ENCODE measurements around the gene TBX5.

Gene TBX5

DNA sequence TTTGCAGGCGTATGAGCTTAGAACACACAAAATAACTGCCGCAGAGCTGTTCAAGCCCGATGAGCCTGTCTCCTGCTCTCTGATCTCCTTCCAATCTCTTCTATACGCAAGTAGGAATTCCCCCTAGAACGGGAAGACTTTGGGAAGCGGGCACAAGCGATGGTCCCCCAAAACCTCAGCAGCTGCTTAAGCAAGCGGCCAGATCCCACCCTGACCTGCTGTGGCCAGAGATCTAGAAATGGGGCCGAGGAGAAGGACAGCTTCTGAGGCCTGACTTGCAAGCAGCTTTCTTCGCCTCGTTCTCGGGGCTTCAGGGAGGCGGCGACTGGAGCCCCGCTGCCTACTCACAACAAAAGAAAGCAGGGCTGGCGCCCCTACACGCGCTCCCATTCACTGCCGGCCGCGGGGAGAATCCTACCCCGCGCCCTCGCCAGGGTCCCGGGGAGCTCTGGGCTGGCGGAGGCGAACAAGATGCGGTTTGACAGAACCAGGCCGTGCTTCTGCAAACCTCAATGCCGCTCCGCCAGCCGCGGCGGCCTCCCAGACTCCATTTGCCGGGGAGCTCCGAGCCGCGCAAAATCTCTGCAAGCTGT is 922 bp downstream of the TBX5 start:
- DNase-seq, result no peak

DNA sequence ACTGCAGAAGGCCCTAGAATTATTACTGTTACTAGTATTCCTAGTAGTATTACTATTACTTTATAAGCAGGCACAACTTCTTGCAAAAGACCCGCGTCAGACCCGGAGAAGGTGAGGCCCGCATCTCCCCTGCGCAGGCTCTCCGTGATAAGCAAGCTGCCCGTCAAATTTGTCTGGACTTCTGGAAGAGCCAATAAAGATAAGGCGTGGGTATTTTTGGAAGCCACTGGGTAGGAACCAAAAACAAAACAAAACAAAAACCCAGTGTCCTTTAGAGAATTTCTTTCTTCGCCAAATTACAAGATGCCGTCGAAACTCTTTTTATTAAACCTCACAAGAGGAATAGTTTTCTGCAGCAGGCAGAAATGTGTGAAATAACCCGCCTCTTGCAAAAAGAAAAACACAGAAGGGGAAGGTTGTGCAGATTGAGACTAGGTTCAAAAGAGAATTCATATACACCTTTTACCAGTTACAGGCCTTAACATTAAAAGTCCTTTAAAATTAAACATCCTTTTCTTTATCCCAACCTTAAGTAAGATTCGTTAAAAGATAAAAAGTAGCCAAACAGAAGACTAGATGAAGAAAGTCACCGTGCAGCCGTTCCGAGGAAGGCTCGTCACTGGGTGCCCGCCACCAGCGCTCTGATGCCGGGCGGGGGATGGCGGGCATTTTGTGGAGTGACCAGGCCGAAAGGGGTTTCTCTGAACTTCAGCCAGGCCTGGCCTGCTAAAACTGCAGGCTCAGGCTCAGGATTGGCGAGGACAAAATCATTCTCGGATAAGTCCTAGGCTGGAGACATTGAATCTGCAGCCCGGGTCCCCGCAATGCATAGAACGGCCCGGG is 1.6 kb downstream of the TBX5 start:
- no peak for DNase-seq

DNA sequence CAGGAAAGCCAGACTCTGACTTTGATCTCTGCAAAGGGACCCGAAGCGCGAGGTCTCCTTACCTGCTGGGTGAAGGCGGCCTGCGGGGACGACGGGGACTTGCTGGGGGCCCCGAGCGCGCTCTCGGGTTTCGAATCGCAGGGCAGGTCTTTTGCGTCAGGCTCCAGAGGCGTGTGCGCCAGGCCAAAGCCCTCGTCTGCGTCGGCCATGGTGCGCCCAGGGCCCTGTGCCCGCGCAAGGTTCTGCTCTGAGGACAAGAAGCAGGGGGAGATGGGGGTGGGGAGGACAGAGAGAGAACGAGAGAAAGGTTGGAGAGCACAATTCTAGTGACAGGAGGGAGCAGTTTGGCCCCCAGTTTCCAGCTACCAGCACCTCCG is 2.3 kb downstream of the TBX5 start:
- DNase-seq, result no peak

DNA sequence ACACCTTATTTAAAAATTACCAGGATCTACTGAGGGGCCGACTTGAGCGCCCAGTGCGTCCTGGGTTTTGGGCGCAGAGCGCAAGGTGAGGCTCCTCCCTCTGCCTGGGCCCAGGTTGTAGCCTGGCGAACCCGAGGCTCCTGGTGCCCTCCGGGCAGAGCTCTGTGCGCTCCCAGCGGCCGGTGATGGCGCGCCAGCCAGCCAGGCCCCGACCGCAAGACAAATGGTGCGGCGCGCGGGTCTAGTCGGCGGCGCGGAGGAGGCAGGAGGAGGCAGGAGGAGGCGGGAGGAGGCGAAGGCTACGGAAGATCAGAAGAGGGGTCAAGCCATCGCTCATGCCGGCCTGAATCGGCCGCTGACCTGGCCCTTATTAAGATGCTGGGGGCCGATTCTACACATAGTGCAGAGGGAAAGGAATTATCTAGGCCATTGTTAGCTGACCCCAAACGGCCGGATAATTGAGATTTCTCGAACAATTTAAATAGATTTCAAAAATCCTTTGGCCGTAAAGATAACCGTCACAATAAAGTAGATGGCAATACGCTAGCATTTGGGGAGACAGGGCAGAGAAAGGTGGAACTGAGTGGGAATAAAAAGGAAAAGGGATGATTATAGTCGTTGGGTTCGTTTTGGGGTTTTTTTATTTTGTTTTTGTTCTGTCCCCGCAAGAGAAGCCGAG is 2.8 kb downstream of the TBX5 start:
- DNase-seq, result no peak

DNA sequence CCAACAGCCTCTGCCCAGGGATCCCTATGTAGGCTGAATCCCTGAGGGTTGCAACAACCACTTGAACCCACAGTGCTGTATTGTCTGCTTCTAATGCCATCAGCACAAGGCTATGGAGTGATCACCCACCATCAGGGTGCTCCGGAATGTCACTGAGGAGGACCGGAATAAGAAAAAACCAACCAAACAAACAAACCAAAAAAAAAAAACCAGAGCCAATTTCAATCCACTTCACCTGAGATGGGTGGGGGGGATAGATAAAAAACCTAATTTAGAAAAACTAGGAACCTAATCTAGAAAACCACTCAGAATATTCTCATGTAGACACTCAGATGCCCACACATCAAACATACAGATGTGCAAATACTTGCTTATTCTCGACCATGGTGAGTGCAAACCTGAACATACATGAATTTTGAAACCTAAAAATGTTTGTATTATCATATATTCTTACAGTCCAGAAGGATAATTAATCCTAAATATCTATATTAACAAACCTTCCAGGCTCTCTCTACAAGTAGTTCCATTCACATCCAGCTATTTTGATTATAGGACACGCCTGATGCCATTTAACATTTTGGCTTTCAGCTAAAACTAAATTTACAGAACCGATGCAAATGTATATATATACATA is 3.7 kb downstream of the TBX5 start:
- DNase-seq, result no peak

DNA sequence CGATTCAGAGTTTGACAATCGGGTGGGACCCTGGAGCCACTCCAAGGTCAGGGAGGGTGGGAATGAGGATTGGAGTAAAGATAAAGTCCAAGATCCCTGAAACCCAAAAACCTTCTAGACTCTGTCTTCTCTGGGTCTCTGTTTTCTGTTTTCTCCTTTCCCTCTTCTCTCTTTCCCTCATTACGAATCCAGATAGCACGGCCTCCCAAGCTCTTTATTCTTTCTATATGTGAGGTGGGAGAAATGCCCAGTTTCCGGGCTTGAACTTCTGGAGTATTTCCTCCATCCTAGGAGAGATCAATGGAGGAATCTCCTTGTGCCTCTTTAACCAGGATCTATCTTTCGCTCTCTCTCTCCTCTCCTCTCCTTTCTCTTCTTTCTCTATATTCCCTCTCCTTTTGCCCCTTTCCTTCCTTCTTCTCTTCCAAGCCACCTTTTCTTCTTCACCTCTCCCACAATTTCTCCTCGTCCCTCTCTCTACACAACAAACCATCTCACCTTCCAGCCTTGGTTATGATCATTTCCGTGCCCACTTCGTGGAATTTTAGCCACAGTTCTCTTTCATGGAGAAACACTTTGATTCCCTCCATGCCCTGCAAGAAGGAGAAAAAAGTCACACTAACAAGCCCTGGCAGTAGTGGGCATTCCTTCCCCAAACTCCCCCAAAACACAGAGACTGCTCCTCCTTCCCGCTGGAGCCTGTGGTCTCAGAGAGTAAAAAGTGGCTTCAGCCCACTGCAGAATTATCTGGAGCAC is 4.4 kb downstream of the TBX5 start:
- DNase-seq, result no peak

DNA sequence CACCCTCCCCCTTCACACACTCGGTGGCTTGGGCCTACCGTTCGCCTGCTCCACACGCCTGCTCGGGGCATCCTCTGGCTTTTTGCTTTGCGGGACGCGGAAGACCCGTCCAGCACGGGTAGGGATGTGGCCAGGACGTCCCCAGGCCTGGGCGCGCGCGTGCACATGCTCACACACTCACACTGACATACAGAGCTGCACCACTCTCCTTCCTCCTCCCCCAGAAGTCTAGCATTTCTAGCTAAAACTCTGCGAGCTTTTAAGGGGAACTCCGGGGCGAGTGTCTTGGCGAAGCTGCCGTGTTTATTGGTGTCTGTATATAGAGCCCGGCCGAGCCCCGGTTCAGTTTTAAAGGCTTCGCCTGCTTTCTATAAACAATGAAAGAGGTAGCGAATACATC is 5.0 kb downstream of the TBX5 start:
- no peak for DNase-seq

DNA sequence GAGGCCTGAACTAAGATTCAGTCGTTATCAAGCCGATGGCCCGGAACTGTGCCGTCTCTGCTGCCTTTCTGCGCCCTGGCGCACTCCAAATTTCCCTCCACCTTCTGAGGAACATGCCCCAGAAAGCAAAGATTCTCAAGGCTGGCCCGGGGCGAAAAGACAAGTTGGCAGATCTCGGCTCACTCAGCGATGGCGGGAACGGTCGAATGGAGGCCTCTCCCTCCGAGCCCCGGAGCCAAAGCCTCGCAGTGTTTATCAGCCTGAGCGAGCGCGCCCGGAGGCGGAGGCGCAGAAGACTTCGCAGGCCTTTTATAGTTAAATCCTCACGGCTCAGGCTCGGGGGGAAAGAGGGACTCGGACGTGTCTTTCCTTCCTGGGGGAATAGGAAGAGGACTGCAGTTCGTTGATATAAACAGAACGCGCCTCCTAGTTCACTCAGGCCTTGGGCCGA is 5.6 kb downstream of the TBX5 start:
- no peak for DNase-seq

DNA sequence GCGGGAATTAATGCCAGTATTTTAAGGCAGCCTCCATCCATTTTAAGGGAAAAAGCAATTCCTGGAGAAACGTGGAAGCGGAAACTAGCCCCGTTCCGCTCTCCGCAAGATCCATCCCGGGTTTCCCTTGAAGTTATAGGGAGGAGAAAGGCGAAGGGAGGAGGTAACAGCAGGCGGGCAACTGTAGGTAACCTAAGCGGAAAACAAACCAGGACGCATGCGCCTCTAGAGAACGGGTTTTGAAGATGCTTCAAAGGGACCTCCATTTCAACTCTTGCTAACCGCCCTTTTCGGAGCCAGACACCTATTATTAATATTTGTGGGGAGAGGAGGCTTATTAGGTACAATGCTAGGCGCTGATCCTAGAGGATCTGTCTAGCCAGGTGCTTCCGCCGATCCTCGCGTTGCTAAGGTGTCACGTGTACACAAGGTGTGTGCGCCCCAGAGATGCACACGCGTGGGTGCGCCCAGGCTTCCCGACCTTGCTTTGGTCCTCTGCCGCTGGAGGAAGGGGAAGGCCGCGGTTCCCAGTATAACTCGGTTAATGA is 6.2 kb downstream of the TBX5 start:
- DNase-seq, result no peak

DNA sequence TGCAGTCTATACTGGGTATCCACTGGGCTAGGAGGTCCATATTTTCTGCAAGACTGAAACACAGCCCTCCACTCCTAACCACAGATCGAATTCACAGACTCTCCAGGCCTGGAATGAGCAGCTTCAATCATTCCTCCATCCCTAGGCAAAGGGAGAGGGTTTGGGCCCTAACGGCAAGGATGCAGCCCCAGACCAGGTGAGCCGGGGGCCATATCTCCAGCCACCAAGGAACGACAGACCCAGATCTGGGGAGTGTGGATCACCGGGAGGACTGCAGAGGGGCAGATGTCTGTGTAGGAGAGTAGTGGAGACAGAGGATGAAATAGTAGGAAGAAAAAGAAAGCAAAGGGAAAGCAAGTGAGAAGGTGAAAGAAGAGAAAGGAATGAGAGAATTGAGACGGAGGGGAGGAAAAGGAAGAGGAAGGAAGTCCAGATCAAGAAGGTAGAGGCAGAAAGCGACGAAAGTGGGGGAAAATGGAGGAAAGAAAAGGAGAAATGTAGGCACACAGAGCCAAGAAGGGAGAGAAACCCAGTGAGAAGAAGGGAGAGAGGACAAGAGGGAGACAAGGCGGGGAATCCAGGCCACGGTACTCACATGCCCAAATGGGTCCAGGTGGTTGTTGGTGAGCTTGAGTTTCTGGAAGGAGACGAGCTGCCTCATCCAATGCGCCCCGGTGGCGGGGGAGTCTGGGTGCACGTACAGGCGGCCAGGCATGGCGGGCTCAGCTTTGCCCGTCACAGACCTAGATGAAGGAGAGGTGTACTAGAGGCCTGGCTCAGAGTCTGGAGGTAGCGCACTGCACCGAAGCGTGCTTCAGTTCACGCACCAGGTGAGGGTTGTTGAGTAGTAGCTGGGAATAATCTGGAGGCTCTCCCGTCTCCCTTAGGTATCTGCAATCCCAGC is 7.7 kb downstream of the TBX5 start:
- no peak for DNase-seq

DNA sequence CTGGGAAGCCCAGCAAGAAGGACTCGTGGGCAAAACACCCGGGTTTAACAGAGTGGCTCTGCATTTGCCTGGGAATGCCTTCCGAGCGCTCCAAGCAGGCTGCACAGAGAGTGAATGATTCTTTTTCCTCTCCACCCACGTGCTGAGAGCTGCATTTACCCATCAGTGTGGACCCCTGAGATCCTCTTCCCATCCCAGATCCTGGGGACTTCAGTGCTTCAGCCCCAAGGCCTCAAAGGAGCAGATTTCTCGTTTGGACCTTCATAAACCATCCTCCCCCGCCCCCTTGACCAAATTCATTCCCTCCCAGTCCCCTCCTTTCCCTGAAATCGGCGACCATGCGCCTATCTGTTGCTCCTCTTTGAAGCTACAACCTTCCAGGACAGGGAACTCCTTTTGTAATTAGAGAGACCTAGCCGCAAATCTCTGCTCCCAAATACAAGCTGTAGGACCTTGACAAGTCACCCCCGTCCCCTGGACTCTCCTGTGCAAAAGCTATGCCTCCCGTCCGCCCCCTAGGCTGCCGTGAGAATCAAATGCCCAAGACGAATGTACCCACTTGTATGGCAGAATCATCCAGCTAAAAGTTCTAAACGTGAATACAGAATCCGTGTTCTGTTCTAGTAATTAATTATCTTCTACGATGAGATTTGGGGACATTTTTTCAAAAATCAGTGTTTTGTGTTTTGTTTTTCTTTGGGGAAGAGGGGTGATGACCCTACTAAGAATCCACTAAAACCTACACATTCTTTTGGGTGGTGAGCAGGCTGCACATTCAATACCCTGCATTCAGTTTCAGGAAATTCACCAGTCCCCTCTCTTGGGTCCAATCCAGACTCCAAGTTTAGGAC is 8.8 kb downstream of the TBX5 start:
- DNase-seq, result no peak

DNA sequence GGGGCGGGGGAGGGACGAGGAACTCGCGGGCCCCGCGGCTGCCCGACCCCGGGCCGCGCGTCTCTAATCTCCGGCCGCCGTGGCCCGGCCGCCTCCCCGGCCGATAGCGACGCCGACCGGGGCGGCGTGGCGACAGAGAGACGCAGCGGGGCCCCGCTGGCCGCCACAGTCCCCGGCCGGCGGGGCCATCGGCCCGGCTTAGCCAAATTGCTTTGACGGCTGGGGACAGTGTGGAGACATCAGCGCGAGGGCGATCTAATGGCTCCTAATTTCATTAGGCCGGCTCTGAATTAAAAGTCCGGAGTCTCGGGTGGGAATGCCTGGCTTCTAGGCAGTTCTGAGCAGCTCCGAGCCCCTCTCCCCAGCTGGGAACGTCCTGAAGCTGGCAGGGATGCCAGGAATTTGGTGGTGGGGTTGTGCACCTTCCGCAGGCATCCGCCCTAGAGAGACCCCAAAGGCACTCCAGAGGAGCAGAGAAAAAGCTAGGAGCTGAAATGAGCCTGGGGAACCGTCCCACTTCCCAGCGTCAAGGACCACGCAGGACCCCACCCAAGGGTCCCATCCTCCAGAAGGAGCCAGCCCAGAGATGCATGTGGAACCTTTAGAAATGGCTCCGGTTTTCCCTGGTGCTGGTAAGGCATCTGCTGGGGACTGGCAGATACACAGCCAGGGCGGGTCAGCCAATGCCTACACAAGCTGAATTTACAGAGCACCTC is 9.6 kb downstream of the TBX5 start:
- DNase-seq, result no peak

DNA sequence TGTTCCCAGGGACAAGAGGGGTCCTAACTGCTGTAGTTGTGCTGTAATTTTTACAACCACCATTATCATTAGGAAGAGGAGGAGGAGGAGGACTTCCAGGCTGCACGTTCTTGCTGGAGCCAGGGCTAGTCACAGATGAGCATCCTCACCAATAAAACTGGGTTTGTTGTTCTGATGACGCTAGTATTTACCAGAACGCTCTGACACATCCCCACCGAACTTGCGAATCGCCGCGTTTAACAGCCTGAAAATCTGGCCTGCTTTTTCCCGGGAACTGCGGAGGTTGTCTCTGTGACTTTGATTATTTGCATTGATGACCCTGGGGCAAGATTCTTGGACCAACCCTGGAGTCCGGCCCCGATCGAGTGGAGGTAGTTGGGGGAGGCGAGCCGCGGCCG is 10.2 kb downstream of the TBX5 start:
- DNase-seq, result no peak

DNA sequence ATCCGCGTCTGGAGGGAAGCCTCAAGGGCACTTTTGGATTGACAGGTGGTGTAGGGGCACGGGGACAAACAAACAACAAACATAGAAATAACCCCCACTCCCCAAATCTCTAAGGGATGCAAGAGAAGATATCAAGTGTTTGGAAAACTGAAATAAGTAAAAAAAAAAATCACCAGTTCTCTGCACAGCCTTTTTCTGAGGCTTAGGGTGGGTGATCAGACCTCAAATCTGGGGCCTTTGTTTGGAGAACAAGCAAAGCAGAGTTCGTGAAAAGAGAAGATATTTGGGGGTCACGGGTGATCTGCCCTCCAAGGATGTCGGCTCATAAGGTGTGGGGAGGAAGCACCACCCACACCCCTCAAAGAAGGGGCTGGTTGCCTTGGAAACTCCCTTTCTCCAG is 10.7 kb downstream of the TBX5 start:
- DNase-seq, result no peak

DNA sequence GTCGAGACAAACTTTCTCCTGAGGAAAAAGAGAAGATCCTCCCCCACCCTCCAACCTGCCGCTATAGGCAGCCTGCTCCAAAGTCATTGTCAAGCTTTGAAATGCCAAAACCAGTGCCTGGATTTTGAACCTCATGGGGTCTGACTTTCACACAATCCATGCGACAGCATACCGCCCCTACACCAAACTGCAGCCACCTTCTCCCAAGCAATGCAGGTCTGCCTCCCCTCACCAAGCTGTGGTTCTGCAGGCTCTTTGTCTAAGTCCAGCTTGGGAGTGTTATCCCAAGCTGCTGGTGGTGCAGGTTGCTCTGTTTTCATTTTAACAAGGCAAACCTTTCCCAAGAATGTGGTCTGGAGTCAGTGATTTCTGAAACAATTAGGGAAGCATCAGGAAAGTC is 12.4 kb downstream of the TBX5 start:
- no peak for DNase-seq

DNA sequence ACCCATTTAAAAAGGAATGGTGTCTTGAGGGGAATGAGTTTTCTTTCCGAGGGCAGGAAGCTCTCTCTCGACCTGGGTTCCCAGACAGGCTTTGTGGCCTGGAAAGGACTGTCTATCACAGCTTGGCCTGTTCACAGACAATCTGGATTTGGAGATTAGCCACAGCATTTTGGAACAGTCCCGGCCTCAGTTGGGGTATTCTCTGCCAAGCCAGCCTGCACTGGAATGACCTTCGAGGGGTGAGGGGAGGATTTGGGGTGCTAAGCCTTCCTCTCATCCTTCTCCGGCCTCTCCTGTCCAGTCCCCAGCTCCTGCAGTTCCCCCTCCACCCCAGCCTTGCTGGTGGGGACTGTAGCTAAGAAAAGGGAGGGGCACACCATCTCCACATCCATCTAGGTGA is 13.0 kb downstream of the TBX5 start:
- DNase-seq, result no peak

DNA sequence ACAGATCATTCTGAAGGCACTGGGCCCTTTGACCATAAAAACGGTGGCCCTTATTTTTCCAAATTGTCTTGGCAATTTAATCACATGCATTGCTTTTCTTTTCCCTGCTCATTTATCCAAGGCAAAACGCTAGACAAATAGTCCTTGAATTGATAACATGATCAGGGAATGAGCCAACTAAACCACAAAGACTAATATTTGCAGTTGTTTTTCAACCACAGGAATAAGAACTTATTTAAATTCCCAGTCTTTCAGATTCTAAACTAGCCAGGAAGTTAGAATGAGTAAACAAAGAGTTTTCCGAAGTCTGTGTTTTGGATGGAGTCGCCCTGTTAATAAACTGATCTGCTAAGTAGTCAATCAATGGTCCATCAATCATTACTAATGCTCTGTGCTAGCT is 14.9 kb downstream of the TBX5 start:
- DNase-seq, result no peak

DNA sequence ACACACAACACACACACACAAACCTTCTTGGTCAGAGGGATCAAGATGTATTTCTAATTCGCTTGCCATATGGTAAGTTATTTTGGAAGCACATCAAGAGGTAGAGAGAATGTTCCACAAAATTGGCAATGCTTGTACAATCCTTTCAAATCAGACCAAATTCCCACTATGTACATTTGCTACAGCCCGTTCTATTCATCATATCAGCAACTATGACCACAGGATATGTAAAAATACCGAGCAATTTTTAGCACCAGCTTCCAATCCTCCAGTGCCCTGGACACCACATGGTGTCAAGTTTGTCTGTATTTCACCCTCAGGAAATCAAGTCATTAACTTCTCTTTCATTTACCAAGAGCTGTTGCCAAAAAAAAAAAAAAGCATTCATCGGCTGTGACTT is 21.2 kb downstream of the TBX5 start:
- DNase-seq, result no peak

DNA sequence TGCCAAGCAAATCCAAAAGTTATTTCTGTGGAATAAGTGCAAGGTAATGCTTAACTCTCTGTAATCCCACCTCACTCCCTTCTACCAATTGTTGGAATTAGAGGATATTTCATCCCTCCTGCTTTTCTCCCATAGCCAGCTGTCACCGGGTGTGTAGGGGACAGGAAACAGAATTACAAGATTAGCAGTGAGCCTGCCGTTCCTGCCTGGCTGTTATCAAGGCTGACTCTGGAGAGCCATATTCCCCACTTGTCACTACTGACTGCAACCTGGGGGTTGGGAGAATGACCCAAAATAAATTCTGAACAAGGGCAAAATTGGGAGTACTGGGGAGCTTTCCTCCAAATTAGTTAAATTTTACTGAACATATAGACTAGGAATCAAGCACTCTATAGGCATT is 24.8 kb downstream of the TBX5 start:
- DNase-seq, result no peak

DNA sequence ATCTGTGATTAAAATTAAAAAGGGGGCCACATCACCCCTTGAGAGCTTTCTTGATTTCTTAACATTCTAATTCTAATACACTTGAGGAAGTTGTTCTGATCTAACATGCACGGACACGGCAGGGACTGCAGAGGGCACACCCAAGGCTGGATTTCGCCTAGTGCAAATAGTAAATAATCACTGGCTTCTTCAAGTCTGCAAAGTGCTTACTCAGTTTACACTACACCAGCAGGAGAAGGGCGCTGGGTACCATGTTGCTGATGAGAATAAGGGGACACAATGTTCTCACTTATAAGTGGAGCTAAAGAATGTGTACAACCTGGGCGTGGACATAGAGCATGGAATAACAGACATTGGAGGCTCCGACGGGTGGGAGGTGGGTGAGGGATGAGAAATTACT is 34.2 kb downstream of the TBX5 start:
- DNase-seq, result no peak
